IMR-90 (cell line): Measurements from ENCODE around the gene GPC6. TPM values are rescaled to one million over a fixed set of nuclear protein-coding genes. Genes with fewer than 3 reads are reported as not detected.

Source experiments
- ATAC-seq: fragments of 200-7000 bp; cut with Tn5 transposase; 2 replicates; pipeline ENCODE4 v1.9.1; 2020; ENCODE audit warnings: low read depth, mild to moderate bottlenecking, moderate library complexity
- BruUV-seq: library from RNA; stranded (reverse); fragments of 400-500 nt; replicated peaks from 2 replicates; lab custom pipeline; 2021; lab: Mats Ljungman, UMichigan
- CTCF ChIA-PET: fragments of 300-600 bp; formaldehyde crosslinking; extraction: SDS; loops from one replicate; lab custom pipeline; 2021; ENCODE audit warnings: antibody characterized with exemption; lab: Yijun Ruan, JAX
- POLR2A ChIA-PET: fragments of 300-600 bp; sonication (Branson Sonifier 250); formaldehyde crosslinking; loops from one replicate; lab custom pipeline; 2022; ENCODE audit warnings: antibody characterized with exemption; ENCODE audit not compliant: unreplicated experiment; lab: Charles Lee
- DNase-seq: peaks from one replicate; pipeline ENCODE4 v3.0.0; 2013
- H2AFZ ChIP-seq: replicated peaks from 2 replicates; pipeline ENCODE3; 2013; ENCODE audit warnings: low read length, mild to moderate bottlenecking; ENCODE audit not compliant: poor library complexity
- H2AK5ac ChIP-seq: 2 replicates; pipeline ENCODE4 v1.6.1; 2013; ENCODE audit warnings: low read depth, low read length, inconsistent platforms
- H2AK9ac ChIP-seq: replicated peaks from 2 replicates; pipeline ENCODE3; 2013; ENCODE audit warnings: mild to moderate bottlenecking, low read depth, low read length, moderate library complexity; ENCODE audit not compliant: poor library complexity
- H2BK120ac ChIP-seq: 2 replicates; pipeline ENCODE4 v1.6.1; 2013; ENCODE audit warnings: low read depth, low read length, inconsistent platforms
- H2BK15ac ChIP-seq: 3 replicates; pipeline ENCODE4 v1.6.1; 2013; ENCODE audit warnings: low read depth, low read length, inconsistent platforms
- H2BK20ac ChIP-seq: 2 replicates; pipeline ENCODE4 v1.6.1; 2013; ENCODE audit warnings: low read depth, mild to moderate bottlenecking, inconsistent platforms, low read length, moderate library complexity
- H2BK5ac ChIP-seq: 2 replicates; pipeline ENCODE4 v1.6.1; 2013; ENCODE audit warnings: mild to moderate bottlenecking, low read depth, low read length, inconsistent platforms; ENCODE audit not compliant: poor library complexity, severe bottlenecking
- H3K14ac ChIP-seq: replicated peaks from 2 replicates; pipeline ENCODE4 v1.6.1; 2013; ENCODE audit warnings: low read depth, low read length, inconsistent platforms
- H3K18ac ChIP-seq: 2 replicates; pipeline ENCODE4 v1.6.1; 2013; ENCODE audit warnings: low read depth, low read length, control low read depth
- H3K23ac ChIP-seq: 2 replicates; pipeline ENCODE4 v1.6.1; 2013; ENCODE audit warnings: low read depth, low read length, inconsistent platforms
- H3K27ac ChIP-seq: 2 replicates; pipeline ENCODE4 v1.5.1; 2013; ENCODE audit warnings: mild to moderate bottlenecking, control low read depth, low read length; ENCODE audit not compliant: insufficient read depth
- H3K27me3 ChIP-seq: 2 replicates; pipeline ENCODE4 v1.6.1; 2013; ENCODE audit warnings: low read length; ENCODE audit not compliant: control insufficient read depth, insufficient read depth
- H3K36me3 ChIP-seq: 2 replicates; pipeline ENCODE4 v1.6.1; 2013; ENCODE audit warnings: low read length, mixed read lengths; ENCODE audit not compliant: control insufficient read depth, insufficient read depth
- H3K4ac ChIP-seq: 2 replicates; pipeline ENCODE4 v1.6.1; 2013; ENCODE audit warnings: low read depth, low read length, inconsistent platforms
- H3K4me1 ChIP-seq: 2 replicates; pipeline ENCODE4 v1.6.1; 2013; ENCODE audit warnings: low read length, mixed read lengths; ENCODE audit not compliant: control insufficient read depth, insufficient read depth
- H3K4me2 ChIP-seq: 2 replicates; pipeline ENCODE4 v1.6.1; 2013; ENCODE audit warnings: low read depth, mild to moderate bottlenecking, control low read depth, low read length, moderate library complexity
- H3K4me3 ChIP-seq: 2 replicates; pipeline ENCODE4 v1.5.1; 2013; ENCODE audit warnings: low read depth, mild to moderate bottlenecking, control low read depth, low read length, moderate library complexity; ENCODE audit not compliant: insufficient read depth
- H3K56ac ChIP-seq: 2 replicates; pipeline ENCODE4 v1.6.1; 2013; ENCODE audit warnings: low read length, inconsistent platforms; ENCODE audit not compliant: insufficient read depth; ENCODE audit errors: extremely low read depth
- H3K79me1 ChIP-seq, 2 experiments: 2 replicates each; pipeline ENCODE4 v1.6.1; 2013; ENCODE audit warnings: low read length in 2 of 2, inconsistent platforms in 1 of 2, low read depth in 1 of 2
- H3K9ac ChIP-seq: 2 replicates; pipeline ENCODE4 v1.6.1; 2013; ENCODE audit warnings: low read depth, low read length, control low read depth
- H3K9me1 ChIP-seq: 2 replicates; pipeline ENCODE4 v1.6.1; 2013; ENCODE audit warnings: low read length, inconsistent platforms; ENCODE audit not compliant: insufficient read depth
- H3K9me3 ChIP-seq: 2 replicates; pipeline ENCODE4 v1.6.1; 2013; ENCODE audit warnings: low read length; ENCODE audit not compliant: control insufficient read depth, insufficient read depth
- H4K20me1 ChIP-seq: 2 replicates; pipeline ENCODE4 v1.6.1; 2013; ENCODE audit warnings: low read length, inconsistent platforms; ENCODE audit not compliant: insufficient read depth
- H4K5ac ChIP-seq: 2 replicates; pipeline ENCODE4 v1.6.1; 2013; ENCODE audit warnings: mild to moderate bottlenecking, low read depth, low read length, control low read depth
- H4K8ac ChIP-seq, 2 experiments: 2 replicates each; pipeline ENCODE4 v1.6.1; 2013; ENCODE audit warnings: low read depth in 2 of 2, low read length in 2 of 2, control low read depth in 1 of 2, inconsistent platforms in 1 of 2
- H4K91ac ChIP-seq: 2 replicates; pipeline ENCODE4 v1.6.1; 2013; ENCODE audit warnings: low read depth, low read length, inconsistent platforms; ENCODE audit not compliant: insufficient read depth
- BHLHE40 ChIP-seq: fragments of 150-350 bp; IDR thresholded peaks from 2 replicates; pipeline ENCODE4 v1.6.1; 2016; ENCODE audit warnings: mild to moderate bottlenecking, low read depth, low read length
- CEBPB ChIP-seq: IDR thresholded peaks from 2 replicates; pipeline ENCODE4 v1.6.1; 2012; ENCODE audit warnings: low read depth, low read length, improper control_type of control experiment
- CHD1 ChIP-seq: IDR thresholded peaks from 2 replicates; pipeline ENCODE4 v1.6.1; 2012; ENCODE audit warnings: low read depth, low read length, improper control_type of control experiment
- CTCF ChIP-seq: conservative IDR thresholded peaks from 2 replicates; pipeline ENCODE4 v1.5.1; 2012; ENCODE audit warnings: mild to moderate bottlenecking, low read depth, low read length, improper control_type of control experiment
- ELK1 ChIP-seq: fragments of 150-350 bp; IDR thresholded peaks from 2 replicates; pipeline ENCODE4 v1.6.1; 2016; ENCODE audit warnings: low read depth, mild to moderate bottlenecking, low read length, moderate library complexity, borderline replicate concordance
- FOS ChIP-seq: fragments of 150-350 bp; IDR thresholded peaks from 2 replicates; pipeline ENCODE4 v1.6.1; 2016; ENCODE audit warnings: low read depth, low read length
- MAFK ChIP-seq: IDR thresholded peaks from 2 replicates; pipeline ENCODE4 v1.6.1; 2012; ENCODE audit warnings: low read depth, low read length, improper control_type of control experiment
- MAZ ChIP-seq: IDR thresholded peaks from 2 replicates; pipeline ENCODE4 v1.6.1; 2012; ENCODE audit warnings: low read depth, mild to moderate bottlenecking, low read length, improper control_type of control experiment, moderate library complexity, borderline replicate concordance
- MXI1 ChIP-seq: IDR thresholded peaks from 2 replicates; pipeline ENCODE4 v1.6.1; 2012; ENCODE audit warnings: low read depth, mild to moderate bottlenecking, low read length, moderate library complexity, borderline replicate concordance
- NFE2L2 ChIP-seq: fragments of 150-350 bp; IDR thresholded peaks from 2 replicates; pipeline ENCODE4 v1.6.1; 2016; ENCODE audit warnings: low read depth, mild to moderate bottlenecking, low read length
- POLR2A ChIP-seq: IDR thresholded peaks from 2 replicates; pipeline ENCODE4 v1.6.1; 2012; ENCODE audit warnings: mild to moderate bottlenecking, low read depth, low read length
- RAD21 ChIP-seq: IDR thresholded peaks from 2 replicates; pipeline ENCODE4 v1.6.1; 2012; ENCODE audit warnings: low read length, improper control_type of control experiment
- RCOR1 ChIP-seq: IDR thresholded peaks from 2 replicates; pipeline ENCODE4 v1.6.1; 2012; ENCODE audit warnings: mild to moderate bottlenecking, low read length, improper control_type of control experiment; ENCODE audit not compliant: insufficient replicate concordance
- RFX5 ChIP-seq: IDR thresholded peaks from 2 replicates; pipeline ENCODE4 v1.8.0; 2012; ENCODE audit warnings: low read depth, mild to moderate bottlenecking, low read length, moderate library complexity
- SMC3 ChIP-seq: fragments of 150-350 bp; IDR thresholded peaks from 2 replicates; pipeline ENCODE4 v1.6.1; 2016; ENCODE audit warnings: low read depth, mild to moderate bottlenecking, antibody characterized with exemption, low read length, moderate library complexity
- USF2 ChIP-seq: fragments of 150-350 bp; IDR thresholded peaks from 2 replicates; pipeline ENCODE4 v1.6.1; 2017; ENCODE audit warnings: mild to moderate bottlenecking, antibody characterized with exemption, low read length, low read depth
- WGBS, 2 experiments: methylation state at CpG; one replicate each; pipeline versions ENCODE4 v1.1.5 to v1.1.7; 2013; ENCODE audit warnings: missing lambda C conversion rate in 2 of 2; ENCODE audit not compliant: insufficient read length in 1 of 2; ENCODE audit errors: extremely low coverage in 2 of 2; 5-methylcytosine and 5-hydroxymethylcytosine counted together
- dilution Hi-C: fragments of 300-500 bp; cut with HindIII; formaldehyde crosslinking; loops from one replicate; pipeline ENCODE4 v1.14.3; 2018; ENCODE audit warnings: low sequenced_read_pairs; ENCODE audit not compliant: unreplicated experiment
- in situ Hi-C: fragments of 300-500 bp; cut with MboI; formaldehyde crosslinking; loops from 3 replicates; pipeline ENCODE4 v1.14.3; 2019; ENCODE audit warnings: low sequenced_read_pairs, inconsistent platforms, mixed read lengths
- intact Hi-C: fragments of 100-400 bp; cut with micrococcal nuclease; formaldehyde crosslinking; loops from 2 replicates; pipeline ENCODE4 v1.10.0; 2022
- polyA plus RNA-seq, 3 experiments: library from polyadenylated mRNA; depleted of rRNA; stranded (reverse); fragments of >200 nt; gene quantifications; 2 replicates each; pipeline ENCODE4 v1.2.3, GENCODE V29; 2012; ENCODE audit warnings: low replicate concordance in 1 of 3
- total RNA-seq: library from RNA; depleted of rRNA; stranded (reverse); fragments of >200 nt; gene quantifications from 2 replicates; pipeline ENCODE4 v1.2.3, GENCODE V29; 2012

Gene GPC6
- total and polyA plus RNA-seq, 2 of the 4 experiments (the other 2 are of a cell fraction) = 14.9 to 39.4 TPM

- H3K4me3 ChIP-seq = no peak overlapping the region
- H2AFZ ChIP-seq = no peak overlapping the region
- CTCF ChIA-PET = no interaction called here
- H3K36me3 ChIP-seq = no peaks in the 10 kb centered on the region
- no peak overlapping the region for H4K8ac ChIP-seq
- H3K27me3 ChIP-seq = no peaks in the 10 kb centered on the region
- no peak overlapping the region for H3K9ac ChIP-seq
- BruUV-seq = no TSS peak
- H3K4me2 ChIP-seq = peak overlapping the region; percentile 54
- POLR2A ChIA-PET = no interaction called here
- H4K91ac ChIP-seq = no peak overlapping the region
- peaks cover 0 to 7% of the 10 kb centered on the region in 2 experiments; a peak in 3 of 4 replicates for H3K79me1 ChIP-seq
- H4K5ac ChIP-seq = no peak overlapping the region
- H3K56ac ChIP-seq = no peak overlapping the region
- DNase-seq (peak; percentile 16), ATAC-seq (peak; percentile 27; the same call in 1 of the 2 replicates)
- in situ Hi-C loops (no loop called here), intact Hi-C loops (no loop called here), dilution Hi-C loops (no loop called here)
- no peak overlapping the region for H2BK5ac ChIP-seq
- H3K18ac ChIP-seq = no peak overlapping the region
- H4K20me1 ChIP-seq = no peaks in the 10 kb centered on the region
- H2AK5ac ChIP-seq = no peak overlapping the region
- peaks cover 2% of the 10 kb centered on the region; the same call in 1 of the 2 replicates for H3K4me1 ChIP-seq
- H3K23ac ChIP-seq = no peak overlapping the region
- TF ChIP-seq BHLHE40 (no peak), RFX5 (no peak), POLR2A (no peak), ELK1 (no peak), FOS (no peak), CTCF (no peak), CEBPB (no peak), RAD21 (no peak), NFE2L2 (no peak), RCOR1 (no peak), USF2 (no peak), MAZ (no peak), CHD1 (no peak), MAFK (no peak), SMC3 (no peak), MXI1 (no peak)
- WGBS, 2 experiments = no CpG with 5 or more reads among the region's 2 CpGs
- no peak overlapping the region for H3K27ac ChIP-seq
- no peak overlapping the region for H2BK120ac ChIP-seq
- no peaks in the 10 kb centered on the region for H3K9me3 ChIP-seq
- H3K4ac ChIP-seq = no peak overlapping the region
- no peak overlapping the region for H3K14ac ChIP-seq
- H2AK9ac ChIP-seq = no peak overlapping the region
- H2BK15ac ChIP-seq = no peak overlapping the region
- H3K9me1 ChIP-seq = no peaks in the 10 kb centered on the region
- H2BK20ac ChIP-seq = no peak overlapping the region
Measured at GRCh38 chr13:93328943-93329342, 102.3 kb downstream of the GPC6 start.
